ENCODE results near the gene PDX1. TPM values are rescaled to one million over a fixed set of nuclear protein-coding genes. Genes with fewer than 3 reads are reported as not detected.

The PDX1 gene
- total RNA-seq, 1 donor from 2014 or later, result not detected

DNA sequence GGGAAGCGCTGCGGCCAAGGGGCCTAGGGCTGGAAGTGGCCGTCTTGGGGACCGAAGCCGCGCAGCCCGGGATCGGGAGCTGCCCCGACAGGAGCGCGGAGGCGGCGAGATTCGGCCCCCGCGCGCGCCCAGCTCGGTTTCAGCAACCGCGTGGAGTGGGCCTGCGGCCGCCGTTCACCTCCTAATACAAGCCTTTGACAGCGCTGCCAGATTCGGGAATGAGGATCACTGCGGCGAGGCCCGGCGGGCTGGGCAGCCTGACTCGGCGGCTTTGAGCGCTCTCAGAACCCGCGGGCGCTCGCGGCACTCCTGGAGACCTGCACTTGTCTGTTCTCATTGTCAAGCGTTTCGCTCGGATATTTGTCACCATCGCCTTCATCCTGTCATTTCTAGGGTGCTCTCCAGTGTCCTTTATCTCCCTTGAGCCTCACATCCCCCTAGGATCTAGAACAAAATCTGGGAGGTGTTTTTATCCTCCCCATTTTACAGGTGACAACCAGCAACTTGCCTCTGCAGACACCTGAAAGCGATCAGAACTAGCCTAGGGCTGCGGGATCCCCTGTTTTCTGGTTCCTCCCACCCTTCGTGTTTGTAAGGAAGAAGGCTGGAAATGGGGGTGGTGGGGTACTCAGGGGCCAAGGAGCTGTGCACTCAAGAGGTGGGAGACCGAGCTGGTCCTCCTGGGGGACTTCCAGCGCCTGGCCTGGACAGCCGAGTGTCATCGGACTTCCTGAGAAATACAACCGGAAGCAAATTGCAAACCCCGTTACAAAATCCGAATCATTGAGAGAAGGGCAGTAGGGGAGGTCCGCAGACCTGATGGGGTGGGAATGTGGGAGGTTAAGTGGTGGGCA is 50.8 kb downstream of the PDX1 start:
- DNase-seq, result no peak

DNA sequence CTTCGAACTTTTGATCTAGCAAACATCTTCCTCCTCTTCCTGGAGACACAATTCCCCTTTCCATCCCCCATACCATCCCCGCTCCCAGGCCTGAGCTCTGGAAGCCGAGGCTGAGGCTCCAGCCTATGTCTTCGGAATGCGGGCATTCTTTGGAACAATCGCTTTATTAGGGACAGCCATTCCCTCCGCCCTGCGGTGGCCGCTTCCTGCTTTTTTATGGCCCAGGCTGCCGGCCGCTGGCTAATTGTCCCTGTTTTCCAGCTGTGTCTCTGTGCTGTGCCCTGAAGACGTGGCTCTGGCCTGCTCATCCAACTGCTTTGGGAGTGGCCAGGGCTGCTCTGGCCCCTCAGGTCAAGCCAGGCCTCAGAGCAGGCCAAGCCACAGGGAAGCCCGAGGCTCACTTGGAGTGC is 51.4 kb downstream of the PDX1 start:
- no peak for DNase-seq

DNA sequence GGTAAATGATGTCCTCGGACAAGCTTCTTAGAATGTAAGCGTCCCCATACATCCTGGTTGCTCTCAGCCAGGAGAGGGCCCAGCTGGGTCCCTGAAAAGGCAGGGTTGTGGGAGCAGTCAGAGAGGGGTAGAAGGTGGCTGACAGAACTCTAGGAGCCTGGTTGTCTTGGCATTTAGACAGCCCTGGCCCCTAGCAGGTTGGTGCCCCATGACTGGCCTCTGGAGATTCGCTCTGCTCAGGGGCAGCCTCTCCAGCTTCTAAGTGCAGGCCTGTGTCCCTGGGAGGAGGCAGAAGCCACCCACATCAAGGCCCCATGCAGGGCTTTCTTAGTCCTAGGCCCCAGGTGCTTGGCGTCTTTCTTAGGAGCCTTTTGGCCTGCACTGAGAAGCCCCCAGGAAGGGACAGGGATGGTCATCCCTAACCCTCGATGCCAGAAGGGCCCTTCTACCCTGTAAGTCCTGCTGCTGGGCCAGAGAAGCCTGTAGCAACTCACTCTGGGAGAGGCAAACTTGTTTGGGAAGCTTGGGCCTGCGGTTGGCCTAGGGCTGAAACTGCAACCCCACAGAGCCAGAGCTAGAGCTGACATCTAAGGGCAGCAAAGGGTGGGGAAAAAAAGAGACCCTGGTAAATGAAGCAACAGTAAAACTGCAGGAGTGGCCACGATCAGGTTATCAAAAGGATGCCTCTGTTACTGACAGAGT is 52.1 kb downstream of the PDX1 start:
- no peak for DNase-seq

DNA sequence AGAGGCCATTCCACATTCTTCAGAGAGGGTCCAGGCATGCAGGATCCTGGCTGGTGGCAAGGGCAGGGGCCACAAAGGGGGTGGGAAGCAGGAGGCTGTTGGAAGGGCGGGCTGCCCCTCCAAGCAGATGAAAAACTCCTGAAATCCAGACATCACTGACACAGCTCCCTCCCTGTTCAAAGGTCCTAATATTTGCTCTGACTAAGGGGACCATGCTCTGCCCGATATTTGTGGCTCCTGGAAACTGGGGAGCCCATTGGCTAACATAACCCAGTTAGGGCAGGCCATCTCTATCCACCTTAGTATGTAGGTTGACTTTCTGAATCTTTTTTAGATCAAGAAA is 52.6 kb downstream of the PDX1 start:
- DNase-seq, result no peak

DNA sequence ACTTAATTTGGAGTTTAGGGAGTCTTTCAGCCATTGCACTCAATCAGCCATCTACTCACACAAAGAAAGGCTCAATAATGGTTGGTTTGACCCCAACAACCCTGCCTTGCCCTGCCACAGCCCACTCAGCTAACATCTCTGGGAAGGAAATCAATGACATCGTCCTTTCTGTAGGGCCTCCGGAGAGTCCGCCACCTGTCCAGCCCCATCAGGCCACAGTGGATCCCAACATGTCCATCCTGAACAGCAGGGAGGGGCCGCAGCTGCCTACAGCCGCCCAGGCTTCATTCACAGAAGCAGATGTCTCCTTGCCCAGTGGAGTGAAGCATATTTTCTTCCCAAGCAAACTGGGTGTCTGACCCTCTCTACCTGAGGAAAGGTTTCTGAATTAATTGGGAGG is 53.5 kb downstream of the PDX1 start:
- DNase-seq, result no peak

DNA sequence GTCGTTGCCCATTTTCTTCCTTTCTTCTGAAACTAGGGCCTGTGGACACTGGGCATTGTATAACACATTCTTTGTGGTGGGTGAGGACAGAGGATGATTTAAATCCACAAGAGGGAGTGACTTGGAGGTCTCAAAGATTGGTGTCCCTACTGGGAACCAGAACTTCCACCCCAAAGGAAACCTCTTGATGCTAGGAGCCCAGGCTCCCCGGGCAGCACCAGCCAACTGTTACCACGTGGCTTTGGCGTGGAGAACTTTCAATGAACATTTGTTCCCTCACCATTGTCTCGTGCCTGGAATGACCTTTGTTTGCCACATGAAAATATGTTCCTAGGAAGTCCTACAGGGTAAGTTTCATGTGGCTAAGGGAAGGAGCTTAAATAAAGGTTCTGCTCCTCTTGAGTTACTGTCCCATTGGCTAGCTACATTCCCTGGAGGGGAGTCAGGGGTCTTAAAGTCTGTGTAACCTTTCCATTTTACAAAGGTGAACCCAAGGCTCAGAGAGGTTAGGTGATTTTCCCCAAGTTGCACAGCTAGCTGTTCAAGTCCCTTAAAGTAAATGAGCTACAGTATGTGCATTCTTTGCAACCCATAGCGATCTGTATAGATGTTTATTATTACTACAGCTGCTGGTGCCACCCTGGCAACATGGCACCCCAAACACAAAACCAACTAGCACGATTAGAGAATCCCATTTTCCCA is 54.3 kb downstream of the PDX1 start:
- no peak for DNase-seq

Other genes with a start within 250 kb of the PDX1 start
- gene GSX1, start 127.5 kb upstream of the PDX1 start, total RNA-seq, result not detected in 2 replicates
- gene CDX2, start 49.3 kb downstream of the PDX1 start, total RNA-seq, result not detected in 2 replicates
- gene URAD, start 68.7 kb downstream of the PDX1 start, total RNA-seq, result not detected in 2 replicates
- not detected in 2 replicates for gene FLT3, start 180.6 kb downstream of the PDX1 start, total RNA-seq
- gene PAN3, start 218.5 kb downstream of the PDX1 start, total RNA-seq, result 21.6 and 29.0 TPM in 2 replicates

All from dermis blood vessel endothelial cell (primary cell).